HG03097 (cell line): ENCODE results near the gene SNTG2.
"Not testable (repeated sequence)": the region's sequence is repeated elsewhere in the genome, so short reads cannot be mapped to it uniquely, and the experiment has no call there.

Source experiments
- ATAC-seq: cut with Tn5 transposase; IDR thresholded peaks from one replicate; pipeline ENCODE4 v1.9.1; 2021; ENCODE audit not compliant: unreplicated experiment, low FRiP score

SNTG2 gene

GRCh38 chr2:1348789-1349188, 398.1 kb downstream of the SNTG2 start:
- ATAC-seq, result no peak

GRCh38 chr2:1350111-1350510, 399.5 kb downstream of the SNTG2 start:
- no peak for ATAC-seq

- ATAC-seq, result no peak
Observed at GRCh38 chr2:1353124-1353523, 402.5 kb downstream of the SNTG2 start.

DNA sequence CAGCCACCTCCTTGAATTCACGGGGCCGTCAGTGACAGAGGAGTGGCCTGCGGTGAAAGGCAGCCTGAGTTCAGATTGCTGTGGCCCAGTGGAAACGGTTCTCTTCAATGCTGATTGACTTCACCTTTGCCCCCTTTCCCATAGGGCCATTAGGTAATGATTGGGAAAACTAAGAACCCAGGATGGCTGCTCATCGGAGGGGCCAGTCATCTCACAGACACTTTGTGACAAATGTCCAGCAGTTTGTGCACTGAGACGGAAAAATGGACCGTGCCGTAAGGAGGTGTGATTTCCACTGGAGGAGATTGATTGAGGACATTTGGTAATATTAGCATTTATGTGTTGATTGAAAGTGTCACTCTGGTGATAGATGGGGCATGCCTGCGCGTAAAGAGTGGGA, 402.9 kb downstream of the SNTG2 start:
- ATAC-seq, result no peak

DNA sequence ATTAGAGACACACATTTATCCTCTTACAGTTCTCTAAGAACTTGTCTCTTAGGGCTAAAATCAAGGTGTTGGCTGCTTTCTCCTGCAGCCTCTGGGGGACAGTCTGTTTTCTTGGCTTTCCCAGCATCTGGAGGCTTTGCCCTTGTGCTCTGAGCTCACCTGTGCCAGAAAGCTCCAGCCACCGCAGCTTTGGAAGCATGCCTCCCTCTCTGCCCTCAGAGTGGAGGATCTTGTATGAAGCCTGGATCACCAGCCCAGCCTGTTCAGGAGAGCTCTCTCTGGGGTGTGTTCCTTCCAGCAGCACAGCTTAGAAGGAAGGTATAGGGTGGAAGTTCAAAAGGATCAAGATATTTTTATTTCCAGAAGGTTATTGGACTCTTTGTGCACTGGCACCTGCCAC, 409.5 kb downstream of the SNTG2 start:
- ATAC-seq, result no peak

DNA sequence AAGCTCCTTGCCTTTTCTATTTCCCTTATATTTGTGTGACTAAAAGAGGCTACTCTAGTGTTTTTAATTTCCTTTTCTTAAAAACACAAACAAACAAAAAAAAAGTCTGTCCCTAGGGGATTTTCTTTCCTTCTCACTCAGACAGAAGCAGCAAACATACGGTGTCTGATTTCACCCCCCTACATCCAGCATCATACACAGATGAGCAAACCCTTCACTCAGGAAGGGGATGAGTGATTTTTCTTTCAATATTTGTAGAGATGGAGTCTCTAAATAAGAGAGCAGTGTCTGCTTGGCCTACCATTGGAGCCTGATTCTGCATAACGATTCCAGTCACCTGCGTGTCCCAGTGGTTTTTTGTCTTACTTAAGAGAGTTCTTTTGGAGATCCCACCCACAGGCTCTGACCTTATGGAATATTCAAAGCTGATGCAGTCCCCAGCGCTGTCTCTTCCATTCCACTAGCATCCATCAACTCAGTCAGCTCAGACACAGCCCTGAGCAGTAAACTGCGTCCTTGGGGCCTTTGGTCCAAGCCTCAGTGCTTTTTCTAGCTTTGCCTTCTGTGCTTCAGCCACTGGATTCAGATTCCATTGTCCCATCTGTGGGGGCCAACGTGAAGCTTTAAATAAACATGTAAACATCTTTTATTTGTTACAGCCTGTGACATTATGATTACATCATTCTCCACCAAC, 410.1 kb downstream of the SNTG2 start:
- no peak for ATAC-seq

DNA sequence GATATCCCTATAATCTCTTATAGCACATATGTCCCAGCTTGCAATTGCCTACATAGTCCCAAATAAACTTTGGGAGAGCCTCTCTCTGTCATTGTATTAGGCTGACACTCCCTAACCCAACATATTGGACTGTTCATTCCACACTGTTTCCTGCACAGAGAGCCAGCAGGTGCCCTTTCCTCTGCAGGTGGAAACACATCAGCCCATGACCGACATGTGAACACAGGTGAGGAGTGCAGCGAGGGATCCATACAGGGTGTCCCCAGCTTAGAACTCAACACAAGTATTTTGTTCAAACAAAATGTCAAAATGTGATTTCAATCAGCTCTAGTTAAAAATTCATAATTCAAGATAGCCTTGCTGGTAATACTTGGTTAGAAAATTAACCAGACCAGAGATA, 412.7 kb downstream of the SNTG2 start:
- ATAC-seq, result no peak

DNA sequence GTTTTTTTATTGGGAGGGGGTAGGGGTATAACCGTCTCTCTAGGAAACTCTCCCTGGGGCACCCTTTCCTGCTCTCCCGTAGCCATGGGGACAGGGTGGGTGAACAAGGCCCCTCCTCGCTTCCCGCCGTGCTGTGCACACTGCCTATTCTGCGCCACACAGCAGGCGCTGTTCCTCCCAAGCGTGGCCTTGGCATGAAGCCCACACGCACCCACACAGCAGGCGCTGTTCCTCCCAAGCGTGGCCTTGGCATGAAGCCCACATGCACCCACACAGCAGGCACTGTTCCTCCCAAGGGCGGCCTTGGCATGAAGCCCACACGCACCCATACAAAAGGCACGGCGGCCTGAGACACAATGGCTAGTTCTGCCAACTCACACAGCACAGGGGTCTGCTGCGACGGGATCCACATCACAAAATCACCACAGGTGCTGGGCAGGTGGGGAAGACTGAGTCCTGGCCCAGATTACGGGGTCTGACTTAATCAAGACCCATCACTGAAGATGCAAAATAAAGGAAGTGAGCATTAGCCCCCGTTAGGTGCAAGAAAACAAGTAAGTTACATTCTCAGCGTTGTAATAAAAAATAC, 416.0 kb downstream of the SNTG2 start:
- no peak for ATAC-seq

DNA sequence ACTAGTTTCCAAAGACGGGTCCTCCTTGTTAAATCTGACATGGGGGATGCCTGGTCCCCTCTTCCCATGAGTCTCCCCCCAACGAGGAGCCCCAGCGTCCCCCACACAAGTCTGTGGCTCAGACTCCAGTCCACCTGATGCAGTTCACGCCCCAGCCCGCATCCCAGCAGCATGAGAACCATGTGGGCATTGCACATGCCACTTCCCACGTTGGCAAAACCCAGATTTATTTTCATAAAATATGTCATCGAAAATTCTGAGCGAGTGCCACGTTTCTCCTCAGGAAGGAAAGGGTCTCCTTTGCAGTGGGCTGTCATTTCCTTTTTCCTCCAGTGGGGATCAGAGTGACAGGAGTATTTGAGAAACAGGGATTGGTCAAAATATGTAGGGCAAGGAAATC, 417.0 kb downstream of the SNTG2 start:
- no peak for ATAC-seq

GRCh38 chr2:1369905-1370304, 419.3 kb downstream of the SNTG2 start:
- ATAC-seq, result no peak

- ATAC-seq, result no peak
Observed at GRCh38 chr2:1370461-1370860, 419.8 kb downstream of the SNTG2 start.

- ATAC-seq, result no peak
Observed at GRCh38 chr2:1371082-1371481, 420.4 kb downstream of the SNTG2 start.

GRCh38 chr2:1373830-1374229, 423.2 kb downstream of the SNTG2 start:
- ATAC-seq, result no peak

DNA sequence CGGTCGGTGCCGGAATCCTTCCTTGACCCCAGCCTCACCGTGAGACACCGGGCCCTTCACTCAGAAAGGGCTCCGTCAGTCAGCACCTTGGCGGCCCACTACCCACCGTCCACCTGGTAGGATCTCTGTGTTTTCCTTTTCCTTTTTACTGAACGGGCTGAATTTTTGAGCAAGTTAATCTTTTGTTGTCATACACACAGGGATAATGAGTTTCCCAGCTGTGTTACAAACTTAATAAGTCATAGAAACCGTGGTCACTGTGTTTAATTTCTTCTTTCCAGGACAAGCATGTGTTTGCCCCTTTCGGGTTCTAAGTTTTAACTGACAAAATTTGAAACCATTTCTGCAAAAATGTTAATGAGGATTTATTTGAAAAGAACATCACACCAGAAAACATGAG, 423.6 kb downstream of the SNTG2 start:
- no peak for ATAC-seq

DNA sequence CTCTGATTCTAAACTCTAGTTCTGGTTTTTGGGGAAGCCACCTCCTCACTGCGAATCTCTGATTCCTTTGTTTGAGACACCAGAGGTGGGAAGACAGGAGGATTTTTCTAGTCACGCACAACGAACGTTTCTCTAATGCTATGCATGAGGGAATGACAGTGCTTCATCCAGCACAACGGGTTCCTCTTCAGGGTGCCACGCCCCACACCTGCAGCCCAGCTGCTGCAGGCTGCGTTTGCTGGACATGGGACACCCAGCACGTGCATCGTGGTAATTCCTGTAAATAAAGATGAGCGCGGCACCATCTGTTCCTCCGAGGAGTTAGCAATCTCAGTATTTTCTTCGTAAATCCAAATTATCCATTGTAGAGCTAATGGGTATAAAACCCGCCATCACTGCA, 425.1 kb downstream of the SNTG2 start:
- ATAC-seq, result no peak

DNA sequence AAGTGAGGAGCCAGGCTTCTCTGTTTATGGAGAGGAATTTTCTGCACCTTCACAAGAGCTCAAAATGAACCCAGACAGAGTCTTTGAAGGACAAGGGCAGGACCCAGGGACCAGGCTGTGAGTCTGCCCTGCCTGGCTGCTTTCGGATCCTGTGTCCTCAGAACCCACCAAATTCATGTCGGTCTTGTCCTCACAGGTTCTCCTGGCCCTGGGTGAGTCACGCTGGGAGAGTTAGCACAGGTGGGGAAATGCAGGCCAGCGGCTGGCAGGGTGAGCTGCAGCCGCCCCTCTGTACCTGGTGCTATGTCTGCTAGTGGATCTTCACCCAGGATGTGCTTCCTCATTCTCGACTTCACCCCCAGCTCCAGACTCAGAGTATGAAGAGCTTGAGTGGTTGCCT, 426.8 kb downstream of the SNTG2 start:
- ATAC-seq, result no peak

- no peak for ATAC-seq
Observed at GRCh38 chr2:1378456-1379150, 428.0 kb downstream of the SNTG2 start.

GRCh38 chr2:1381644-1382043, 431.0 kb downstream of the SNTG2 start:
- ATAC-seq, result no peak

DNA sequence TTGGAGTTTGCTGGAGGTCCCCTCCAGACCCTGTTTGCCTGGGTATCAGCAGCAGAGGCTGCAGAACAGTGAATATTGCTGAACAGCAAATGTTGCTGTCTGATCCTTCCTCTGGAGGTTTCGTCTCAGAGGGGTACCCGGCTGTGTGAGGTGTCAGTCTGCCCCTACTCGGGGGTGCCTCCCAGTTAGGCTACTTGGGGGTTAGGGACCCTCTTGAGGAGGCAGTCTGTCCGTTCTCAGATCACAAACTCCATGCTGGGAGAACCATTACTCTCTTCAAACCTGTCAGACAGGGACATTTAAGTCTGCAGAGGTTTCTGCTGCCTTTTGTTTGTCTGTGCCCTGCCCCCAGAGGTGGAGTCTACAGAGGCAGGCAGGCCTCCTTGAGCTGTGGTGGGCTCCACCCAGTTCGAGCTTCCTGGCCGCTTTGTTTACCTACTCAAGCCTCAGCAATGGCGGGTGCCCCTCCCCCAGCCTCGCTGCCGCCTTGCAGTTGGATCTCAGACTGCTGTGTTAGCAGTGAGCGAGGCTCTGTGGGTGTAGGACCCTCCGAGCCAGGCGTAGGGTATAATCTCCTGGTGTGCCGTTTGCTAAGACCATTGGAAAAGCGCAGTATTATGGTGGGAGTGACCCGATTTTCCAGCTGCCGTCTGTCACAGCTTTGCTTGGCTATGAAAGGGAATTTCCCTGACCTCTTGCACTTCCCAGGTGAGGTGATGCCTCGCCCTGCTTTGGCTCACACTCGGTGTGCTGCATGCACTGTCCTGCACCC, 437.5 kb downstream of the SNTG2 start:
- ATAC-seq, result not testable (repeated sequence)

- ATAC-seq, result not testable (repeated sequence)
Observed at GRCh38 chr2:1390118-1390517, 439.5 kb downstream of the SNTG2 start.

GRCh38 chr2:1393321-1393720, 442.7 kb downstream of the SNTG2 start:
- ATAC-seq, result no peak
